Trophoblast cell (in vitro differentiated cells and primary cell): ENCODE measurements around the gene ARHGAP8.
A peak's percentile ranks its signal among the peaks of the same experiment; 100 is the strongest.

ENCODE experiments used
- DNase-seq, 2 donors: peaks; one replicate each; pipeline ENCODE4 v3.0.0-alpha.2; 2016
- H2AFZ ChIP-seq: 2 replicates; pipeline ENCODE4 v1.6.1; 2013; ENCODE audit warnings: low read length, moderate library complexity, mild to moderate bottlenecking; ENCODE audit not compliant: insufficient read depth, poor library complexity
- H2AK5ac ChIP-seq: 2 replicates; pipeline ENCODE4 v1.6.1; 2013; ENCODE audit warnings: mild to moderate bottlenecking, low read length
- H2BK120ac ChIP-seq: 2 replicates; pipeline ENCODE4 v1.6.1; 2013; ENCODE audit warnings: low read length, mild to moderate bottlenecking, moderate library complexity; ENCODE audit not compliant: insufficient read depth, poor library complexity
- H2BK12ac ChIP-seq: 2 replicates; pipeline ENCODE4 v1.6.1; 2013; ENCODE audit warnings: mild to moderate bottlenecking, low read length, moderate library complexity
- H2BK5ac ChIP-seq: 2 replicates; pipeline ENCODE4 v1.6.1; 2013; ENCODE audit warnings: low read length, low read depth, moderate library complexity, mild to moderate bottlenecking; ENCODE audit not compliant: poor library complexity
- H3K14ac ChIP-seq: 2 replicates; pipeline ENCODE4 v1.6.1; 2013; ENCODE audit warnings: mild to moderate bottlenecking, low read length
- H3K18ac ChIP-seq: 2 replicates; pipeline ENCODE4 v1.6.1; 2013; ENCODE audit warnings: mild to moderate bottlenecking, low read length
- H3K23ac ChIP-seq: 2 replicates; pipeline ENCODE4 v1.6.1; 2013; ENCODE audit warnings: low read length
- H3K27ac ChIP-seq: 2 replicates; pipeline ENCODE4 v1.5.1; 2013; ENCODE audit warnings: low read depth, mild to moderate bottlenecking, inconsistent platforms, low read length, moderate library complexity
- H3K27me3 ChIP-seq: 2 replicates; pipeline ENCODE4 v1.6.1; 2013; ENCODE audit warnings: inconsistent platforms, mild to moderate bottlenecking, low read length, moderate library complexity; ENCODE audit not compliant: insufficient read depth
- H3K36me3 ChIP-seq, 2 experiments: 1 replicate in 1 of 2; 2 replicates in 1 of 2; pipeline ENCODE4 v1.6.1; 2013; ENCODE audit warnings: low read length in 2 of 2, mild to moderate bottlenecking in 2 of 2, moderate library complexity in 1 of 2; ENCODE audit not compliant: insufficient read depth in 2 of 2, control insufficient read depth in 1 of 2
- H3K4ac ChIP-seq: 2 replicates; pipeline ENCODE4 v1.6.1; 2013; ENCODE audit warnings: low read depth, mild to moderate bottlenecking, low read length, moderate library complexity
- H3K4me1 ChIP-seq, 2 experiments: 1 replicate in 1 of 2; 2 replicates in 1 of 2; pipeline ENCODE4 v1.6.1; 2013; ENCODE audit warnings: low read length in 2 of 2, mild to moderate bottlenecking in 2 of 2, moderate library complexity in 1 of 2; ENCODE audit not compliant: insufficient read depth in 2 of 2, control insufficient read depth in 1 of 2
- H3K4me2 ChIP-seq: 2 replicates; pipeline ENCODE4 v1.6.1; 2013; ENCODE audit warnings: inconsistent platforms, mild to moderate bottlenecking, low read length, moderate library complexity
- H3K4me3 ChIP-seq: 2 replicates; pipeline ENCODE4 v1.5.1; 2013; ENCODE audit warnings: mild to moderate bottlenecking, low read depth, low read length, inconsistent platforms
- H3K79me1 ChIP-seq: one replicate; pipeline ENCODE4 v1.6.1; 2013; ENCODE audit warnings: low read length
- H3K79me2 ChIP-seq: 2 replicates; pipeline ENCODE4 v1.6.1; 2013; ENCODE audit warnings: low read length, mild to moderate bottlenecking; ENCODE audit not compliant: control insufficient read depth, insufficient read depth, poor library complexity
- H3K9ac ChIP-seq: 2 replicates; pipeline ENCODE4 v1.6.1; 2013; ENCODE audit warnings: mild to moderate bottlenecking, low read length
- H3K9me3 ChIP-seq: 2 replicates; pipeline ENCODE4 v1.6.1; 2013; ENCODE audit warnings: low read depth, mild to moderate bottlenecking, control low read depth, inconsistent platforms, low read length; ENCODE audit not compliant: insufficient read depth
- H4K12ac ChIP-seq: 2 replicates; pipeline ENCODE4 v1.6.1; 2013; ENCODE audit warnings: low read depth, mild to moderate bottlenecking, low read length, moderate library complexity
- H4K8ac ChIP-seq: 2 replicates; pipeline ENCODE4 v1.6.1; 2013; ENCODE audit warnings: low read depth, mild to moderate bottlenecking, low read length, moderate library complexity
- H4K91ac ChIP-seq: one replicate; pipeline ENCODE4 v1.6.1; 2013; ENCODE audit warnings: low read depth, mild to moderate bottlenecking, low read length, moderate library complexity
- WGBS: extraction: QIAGEN DNeasy Blood & Tissue Kit; methylation state at CpG from one replicate; pipeline ENCODE4 v1.1.7; 2013; ENCODE audit warnings: missing lambda C conversion rate; ENCODE audit not compliant: insufficient read length, insufficient coverage; ENCODE audit errors: extremely low coverage; 5-methylcytosine and 5-hydroxymethylcytosine counted together

ARHGAP8 gene

DNA sequence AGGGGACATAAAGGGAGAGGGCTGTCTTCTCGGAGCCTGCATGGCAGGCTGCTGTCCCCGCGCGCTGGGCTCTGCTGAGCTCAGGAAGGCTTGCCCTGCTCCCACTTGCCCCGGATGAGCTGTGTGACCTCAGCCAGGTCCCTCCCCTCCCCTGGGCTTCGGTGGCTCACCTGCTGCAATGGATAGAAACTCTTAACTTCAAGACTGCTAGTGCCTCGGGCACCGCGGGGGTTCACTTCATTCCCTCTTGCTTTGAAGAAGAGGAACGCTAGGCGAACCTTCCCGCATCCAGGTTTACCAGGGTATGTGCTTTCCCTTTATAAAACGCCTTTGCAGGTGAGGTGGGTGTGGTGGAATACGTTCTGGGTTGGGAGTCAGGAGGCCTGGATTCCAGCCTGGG is 142.4 kb downstream of the ARHGAP8 start:
- no peak for DNase-seq
- Histone ChIP-seq H2AFZ (no peak overlapping the region), H3K36me3 (peaks cover 0 to 5% of the 10 kb centered on the region in 2 experiments), H3K27ac (no peak overlapping the region), H3K9ac (no peak overlapping the region), H3K79me1 (no peaks in the 10 kb centered on the region), H4K91ac (no peak overlapping the region), H3K4me3 (no peak overlapping the region), H3K27me3 (no peaks in the 10 kb centered on the region), H3K4me2 (no peak overlapping the region), H3K18ac (no peak overlapping the region), H2BK5ac (no peak overlapping the region), H3K79me2 (no peaks in the 10 kb centered on the region), H2BK120ac (no peak overlapping the region), H3K23ac (no peak overlapping the region), H3K4ac (no peak overlapping the region), H4K12ac (no peak overlapping the region), H3K4me1 (peaks cover 3 to 7% of the 10 kb centered on the region in 2 experiments), H2AK5ac (no peak overlapping the region), H3K14ac (no peak overlapping the region), H3K9me3 (no peaks in the 10 kb centered on the region), H4K8ac (no peak overlapping the region), H2BK12ac (no peak overlapping the region)
- WGBS, result no CpG with 5 or more reads among the region's 14 CpGs

DNA sequence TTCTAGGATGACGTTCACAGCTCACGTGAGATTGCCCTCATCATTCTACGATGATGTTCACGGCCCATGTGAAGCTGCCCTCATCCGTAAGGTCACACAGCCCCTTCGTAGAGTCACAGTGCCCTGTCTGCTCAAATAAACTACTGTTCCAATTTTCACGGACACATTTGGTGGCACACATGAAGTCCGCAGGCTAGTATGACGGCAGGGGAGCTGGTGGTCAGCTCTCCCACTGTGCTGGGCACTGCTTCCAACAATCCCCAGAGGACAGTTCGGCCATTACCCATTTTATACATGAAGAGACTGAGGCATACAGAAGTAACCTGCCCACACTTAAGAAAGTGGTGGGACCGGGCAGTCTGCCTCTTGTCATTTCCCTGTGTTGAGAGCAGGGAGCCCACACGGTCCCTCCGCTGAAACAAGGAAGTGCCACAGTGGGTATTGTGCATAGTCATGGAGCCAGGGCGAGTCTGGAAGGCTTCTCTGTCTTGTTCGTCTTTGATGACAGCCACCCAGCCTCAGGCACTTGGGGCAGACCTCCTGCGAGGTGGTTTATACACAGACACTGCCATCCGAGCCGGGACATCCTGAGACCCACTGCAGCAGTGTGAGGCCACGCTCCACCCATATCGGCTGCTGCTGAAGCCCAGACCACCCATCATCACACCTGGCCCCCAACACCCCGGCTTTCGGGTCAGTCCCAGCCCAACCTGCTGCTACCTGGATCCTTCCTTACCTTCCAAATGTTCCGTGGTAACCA is 143.1 kb downstream of the ARHGAP8 start:
- Histone ChIP-seq H3K14ac (no peak overlapping the region), H3K18ac (no peak overlapping the region), H3K4me1 (peaks cover 3 to 7% of the 10 kb centered on the region in 2 experiments), H3K9ac (no peak overlapping the region), H2BK12ac (no peak overlapping the region), H2BK120ac (no peak overlapping the region), H3K4me2 (no peak overlapping the region), H3K4me3 (no peak overlapping the region), H4K12ac (no peak overlapping the region), H4K8ac (no peak overlapping the region), H3K27ac (no peak overlapping the region), H3K23ac (no peak overlapping the region), H3K4ac (no peak overlapping the region), H3K9me3 (no peaks in the 10 kb centered on the region), H3K36me3 (peaks cover 0 to 5% of the 10 kb centered on the region in 2 experiments), H2BK5ac (no peak overlapping the region), H2AK5ac (no peak overlapping the region), H3K79me1 (no peaks in the 10 kb centered on the region), H4K91ac (no peak overlapping the region), H3K79me2 (no peaks in the 10 kb centered on the region), H3K27me3 (no peaks in the 10 kb centered on the region), H2AFZ (no peak overlapping the region)
- DNase-seq, result no peak
- no CpG with 5 or more reads among the region's 23 CpGs for WGBS

DNA sequence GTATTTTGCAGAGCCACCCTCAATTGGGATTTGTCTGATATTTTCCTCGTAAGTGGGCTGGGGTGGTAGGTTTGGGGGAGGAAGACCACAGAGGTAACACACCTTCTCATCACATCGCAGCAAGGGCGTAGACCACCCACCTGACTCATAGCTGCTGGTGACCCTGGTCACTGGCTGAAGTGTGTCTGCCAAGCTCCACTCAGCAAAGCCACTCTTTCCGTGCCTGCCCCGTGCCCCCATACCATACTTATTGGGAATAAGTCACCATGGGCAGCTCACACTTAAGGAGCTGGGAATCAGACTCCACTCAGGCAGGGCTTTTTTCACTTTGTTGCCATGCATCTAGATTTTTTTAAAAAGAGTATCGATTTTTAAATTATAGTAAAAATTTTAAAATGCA is 145.9 kb downstream of the ARHGAP8 start:
- peaks cover 8% of the 10 kb centered on the region for H3K9me3 ChIP-seq
- no peaks in the 10 kb centered on the region for H3K79me2 ChIP-seq
- H3K23ac ChIP-seq, result no peak overlapping the region
- no peak overlapping the region for H4K12ac ChIP-seq
- no peak overlapping the region for H3K4ac ChIP-seq
- no peak overlapping the region for H4K91ac ChIP-seq
- H3K4me3 ChIP-seq, result peak overlapping the region; percentile 5
- H3K14ac ChIP-seq, result no peak overlapping the region
- no peak for DNase-seq
- H2BK5ac ChIP-seq, result no peak overlapping the region
- peaks cover 0 to 3% of the 10 kb centered on the region in 2 experiments for H3K4me1 ChIP-seq
- no CpG with 5 or more reads among the region's 6 CpGs for WGBS
- H3K27me3 ChIP-seq, result no peaks in the 10 kb centered on the region
- peaks cover 2 to 3% of the 10 kb centered on the region in 2 experiments for H3K36me3 ChIP-seq
- H3K18ac ChIP-seq, result no peak overlapping the region
- H3K27ac ChIP-seq, result no peak overlapping the region
- no peak overlapping the region for H4K8ac ChIP-seq
- no peak overlapping the region for H3K4me2 ChIP-seq
- H2AFZ ChIP-seq, result no peak overlapping the region
- H2BK120ac ChIP-seq, result no peak overlapping the region
- no peaks in the 10 kb centered on the region for H3K79me1 ChIP-seq
- H2AK5ac ChIP-seq, result no peak overlapping the region
- H2BK12ac ChIP-seq, result no peak overlapping the region
- no peak overlapping the region for H3K9ac ChIP-seq

DNA sequence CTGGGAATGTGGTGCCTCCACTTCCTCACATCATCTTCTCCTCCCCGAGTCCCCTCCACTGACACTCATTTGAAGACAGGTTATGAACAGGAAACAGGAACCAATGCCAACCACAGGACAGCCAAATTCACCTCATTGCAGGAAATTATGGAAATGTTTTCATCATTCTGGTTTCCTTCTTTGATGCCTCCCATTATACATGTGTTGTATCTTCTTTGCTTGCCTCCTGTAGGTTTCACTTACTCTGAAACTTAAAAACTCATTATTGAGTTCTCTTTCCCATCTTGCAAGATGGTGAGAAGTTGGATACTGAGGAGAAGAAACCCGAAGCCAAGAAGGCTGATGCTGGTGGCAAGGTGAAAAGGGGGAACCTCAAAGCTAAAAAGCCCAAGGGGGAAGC is 148.9 kb downstream of the ARHGAP8 start:
- H2BK120ac ChIP-seq, result no peak overlapping the region
- H3K4ac ChIP-seq, result no peak overlapping the region
- DNase-seq, result no peak
- H4K8ac ChIP-seq, result no peak overlapping the region
- no CpG with 5 or more reads among the region's 2 CpGs for WGBS
- no peaks in the 10 kb centered on the region for H3K4me1 ChIP-seq
- no peak overlapping the region for H3K9ac ChIP-seq
- no peak overlapping the region for H3K23ac ChIP-seq
- no peak overlapping the region for H3K14ac ChIP-seq
- no peaks in the 10 kb centered on the region for H3K27me3 ChIP-seq
- peak overlapping the region; percentile 30 for H3K4me3 ChIP-seq
- H3K27ac ChIP-seq, result no peak overlapping the region
- H3K18ac ChIP-seq, result no peak overlapping the region
- H2BK5ac ChIP-seq, result no peak overlapping the region
- H3K36me3 ChIP-seq, result peaks cover 2 to 3% of the 10 kb centered on the region in 2 experiments
- no peak overlapping the region for H4K12ac ChIP-seq
- no peaks in the 10 kb centered on the region for H3K79me2 ChIP-seq
- H2AK5ac ChIP-seq, result no peak overlapping the region
- H2AFZ ChIP-seq, result no peak overlapping the region
- H2BK12ac ChIP-seq, result no peak overlapping the region
- peaks cover 8% of the 10 kb centered on the region for H3K9me3 ChIP-seq
- H4K91ac ChIP-seq, result no peak overlapping the region
- no peak overlapping the region for H3K4me2 ChIP-seq
- H3K79me1 ChIP-seq, result no peaks in the 10 kb centered on the region
